Mononuclear cell (primary cell): ENCODE measurements around the gene TMEM203. TPM values are rescaled to one million over a fixed set of nuclear protein-coding genes. Genes with fewer than 3 reads are reported as not detected.

Experiments
- H3K27me3 ChIP-seq: 2 replicates; pipeline ENCODE4 v1.6.0; 2011; ENCODE audit warnings: low read length, control low read depth; ENCODE audit not compliant: insufficient read depth
- H3K4me1 ChIP-seq: 2 replicates; pipeline ENCODE4 v1.5.1; 2011; ENCODE audit warnings: mild to moderate bottlenecking, low read length, control low read depth; ENCODE audit not compliant: insufficient read depth
- H3K4me3 ChIP-seq: 2 replicates; pipeline ENCODE4 v1.5.1; 2011; ENCODE audit warnings: mild to moderate bottlenecking, low read length, moderate library complexity
- H3K9me3 ChIP-seq: 2 replicates; pipeline ENCODE4 v1.5.1; 2011; ENCODE audit warnings: low read depth, mild to moderate bottlenecking, control low read depth, low read length
- total RNA-seq: library from RNA; depleted of rRNA; stranded (reverse); fragments of >200 nt; gene quantifications from one replicate; pipeline ENCODE4 v1.2.3, GENCODE V29; 2012

The TMEM203 gene
- total RNA-seq, 1 donor: 21.1 TPM

- H3K4me1 ChIP-seq: peaks cover 9% of the 10 kb centered on the region
Observed at GRCh38 chr9:137218212-137218753, 12.8 kb upstream of the TMEM203 start.

GRCh38 chr9:137217276-137218211 lies 12.1 kb upstream of the TMEM203 start:
- H3K4me3 ChIP-seq: no peak overlapping the region
- H3K4me1 ChIP-seq: peaks cover 3% of the 10 kb centered on the region
- H3K9me3 ChIP-seq: no peaks in the 10 kb centered on the region
- H3K27me3 ChIP-seq: no peaks in the 10 kb centered on the region

More at GRCh38 chr9:137218212-137218753, 12.8 kb upstream of the TMEM203 start:
- no peak overlapping the region for H3K4me3 ChIP-seq
- H3K27me3 ChIP-seq: no peaks in the 10 kb centered on the region
- H3K9me3 ChIP-seq: no peaks in the 10 kb centered on the region

DNA sequence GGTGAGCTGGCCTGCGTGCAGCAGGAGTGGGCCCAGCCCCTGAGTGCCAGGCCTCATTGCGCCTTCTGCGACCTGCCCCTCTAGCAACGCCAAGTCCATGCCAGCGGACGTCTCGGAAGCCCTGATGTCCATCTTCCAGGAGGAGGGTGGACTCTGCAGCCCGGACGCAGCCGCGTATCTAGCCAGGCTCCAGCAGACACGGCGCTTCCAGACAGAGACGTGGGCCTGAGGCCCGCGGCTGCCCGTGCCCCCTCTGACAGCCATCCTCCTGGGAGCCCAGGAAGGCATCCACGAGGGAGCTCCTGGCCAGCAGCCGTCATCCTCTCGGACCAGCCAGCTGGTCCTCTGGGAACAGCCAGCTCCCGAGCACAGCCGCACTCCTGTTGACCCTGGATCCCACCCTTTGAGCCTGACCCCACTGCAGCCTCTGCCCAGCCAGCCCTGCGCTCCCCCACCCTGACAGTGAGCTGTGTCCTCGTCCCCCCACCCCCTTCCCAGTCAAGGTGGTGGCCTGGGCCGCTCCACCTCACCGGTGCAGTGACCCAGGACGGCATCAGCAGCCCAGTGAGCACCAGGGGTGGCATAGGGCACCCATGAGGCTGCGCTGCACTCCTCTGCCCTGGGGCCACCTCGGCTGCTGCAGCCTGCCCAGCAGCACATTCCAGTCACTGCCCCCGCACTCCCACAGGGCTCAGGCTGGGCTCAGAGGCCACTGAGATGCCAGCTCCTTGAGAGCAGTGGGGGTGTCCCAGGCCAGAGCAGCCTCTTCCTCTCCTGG lies 10.9 kb upstream of the TMEM203 start:
- Histone ChIP-seq H3K4me3 (no peak overlapping the region), H3K27me3 (no peaks in the 10 kb centered on the region), H3K4me1 (no peaks in the 10 kb centered on the region), H3K9me3 (no peaks in the 10 kb centered on the region)

DNA sequence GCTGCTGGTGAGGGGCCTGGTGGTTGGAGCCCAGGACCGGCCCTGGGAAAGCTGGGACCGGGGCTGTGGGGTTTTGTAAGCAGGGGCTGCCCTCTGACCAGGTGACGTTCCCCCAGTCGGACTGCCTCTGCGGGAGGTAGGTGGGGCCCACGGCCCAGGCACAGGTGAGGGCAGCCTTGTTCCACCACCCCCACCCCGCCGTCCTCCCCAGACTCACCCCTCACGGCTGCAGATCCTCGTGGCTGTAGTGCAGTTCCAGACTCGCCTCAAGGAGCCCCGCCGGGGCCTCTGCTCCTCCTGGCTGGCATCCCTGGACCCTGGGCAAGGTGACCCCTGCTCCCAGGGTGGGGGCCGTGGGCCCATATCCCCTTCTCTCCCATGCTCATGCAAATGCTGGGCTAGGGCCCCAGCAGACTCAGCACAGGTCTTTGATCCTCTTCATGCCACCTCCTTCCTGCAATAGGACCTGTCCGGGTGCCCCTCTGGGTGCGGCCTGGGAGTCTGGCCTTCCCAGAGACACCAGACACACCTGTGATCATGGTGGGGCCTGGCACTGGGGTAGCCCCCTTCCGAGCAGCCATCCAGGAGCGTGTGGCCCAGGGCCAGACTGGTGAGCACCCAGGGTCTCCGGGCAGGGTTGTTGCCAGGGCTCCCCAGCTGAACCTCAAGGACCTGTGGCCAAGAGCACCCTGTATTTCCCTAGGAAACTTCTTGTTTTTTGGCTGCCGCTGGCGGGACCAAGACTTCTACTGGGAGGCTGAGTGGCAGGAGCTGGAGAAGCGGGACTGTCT lies 9.9 kb upstream of the TMEM203 start:
- H3K4me1 ChIP-seq: no peaks in the 10 kb centered on the region
- H3K9me3 ChIP-seq: no peaks in the 10 kb centered on the region
- no peaks in the 10 kb centered on the region for H3K27me3 ChIP-seq
- H3K4me3 ChIP-seq: no peak overlapping the region

DNA sequence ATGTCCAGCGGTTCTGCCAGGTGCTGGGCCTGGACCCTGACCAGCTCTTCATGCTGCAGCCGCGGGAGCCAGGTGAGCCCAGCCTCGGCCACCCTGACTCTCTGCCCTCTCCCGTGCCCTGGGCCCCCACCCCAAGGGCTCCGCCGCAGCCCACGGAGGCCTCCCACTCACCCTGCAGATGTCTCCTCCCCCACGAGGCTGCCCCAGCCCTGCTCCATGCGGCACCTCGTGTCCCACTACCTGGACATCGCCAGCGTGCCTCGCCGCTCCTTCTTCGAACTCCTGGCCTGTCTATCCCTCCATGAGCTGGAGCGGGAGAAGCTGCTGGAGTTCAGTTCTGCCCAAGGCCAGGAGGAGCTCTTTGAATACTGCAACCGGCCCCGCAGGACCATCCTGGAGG lies 9.2 kb upstream of the TMEM203 start:
- Histone ChIP-seq H3K4me3 (no peak overlapping the region), H3K27me3 (no peaks in the 10 kb centered on the region), H3K9me3 (no peaks in the 10 kb centered on the region), H3K4me1 (no peaks in the 10 kb centered on the region)

- Histone ChIP-seq H3K9me3 (no peaks in the 10 kb centered on the region), H3K4me3 (no peak overlapping the region), H3K27me3 (no peaks in the 10 kb centered on the region), H3K4me1 (no peaks in the 10 kb centered on the region)
Observed at GRCh38 chr9:137213160-137214060, 8.0 kb upstream of the TMEM203 start.

GRCh38 chr9:137212520-137212919 lies 7.1 kb upstream of the TMEM203 start:
- Histone ChIP-seq H3K4me3 (no peak overlapping the region), H3K27me3 (no peaks in the 10 kb centered on the region), H3K4me1 (no peaks in the 10 kb centered on the region), H3K9me3 (no peaks in the 10 kb centered on the region)

- Histone ChIP-seq H3K4me1 (peaks cover 5% of the 10 kb centered on the region), H3K9me3 (no peaks in the 10 kb centered on the region), H3K27me3 (no peaks in the 10 kb centered on the region), H3K4me3 (no peak overlapping the region)
Observed at GRCh38 chr9:137211532-137211931, 6.1 kb upstream of the TMEM203 start.

DNA sequence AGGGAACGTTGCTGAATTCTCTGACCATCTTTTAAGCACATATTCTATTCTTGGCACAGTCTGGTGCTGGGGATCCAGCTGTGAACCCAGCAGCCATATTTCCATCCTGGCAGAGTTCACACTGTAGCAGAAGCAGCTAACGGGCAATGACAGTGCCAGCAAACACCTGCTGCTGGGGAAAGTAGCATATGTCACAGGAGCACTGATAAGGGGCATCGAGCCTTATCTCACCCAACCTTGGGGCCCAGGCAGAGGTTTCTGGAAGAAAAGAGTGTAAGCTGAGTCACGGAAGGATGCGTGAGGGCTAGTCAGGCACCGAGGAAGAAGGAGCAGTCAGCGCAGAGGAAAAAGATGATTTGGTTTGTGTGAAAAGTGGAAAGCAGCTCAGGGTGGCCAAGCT lies 1.2 kb upstream of the TMEM203 start:
- no peaks in the 10 kb centered on the region for H3K9me3 ChIP-seq
- H3K4me1 ChIP-seq: peaks cover 38% of the 10 kb centered on the region
- H3K4me3 ChIP-seq: no peak overlapping the region

GRCh38 chr9:137204731-137205125 lies 720 bp downstream of the TMEM203 start:
- Histone ChIP-seq H3K27me3 (no peaks in the 10 kb centered on the region), H3K9me3 (no peaks in the 10 kb centered on the region), H3K4me1 (peaks cover 44% of the 10 kb centered on the region), H3K4me3 (peak overlapping the region; percentile 94)

More for the DNA sequence above, 1.2 kb upstream of the TMEM203 start:
- H3K27me3 ChIP-seq: no peaks in the 10 kb centered on the region

- no peaks in the 10 kb centered on the region for H3K9me3 ChIP-seq
- H3K27me3 ChIP-seq: no peaks in the 10 kb centered on the region
- peaks cover 57% of the 10 kb centered on the region for H3K4me1 ChIP-seq
- no peak overlapping the region for H3K4me3 ChIP-seq
Observed at GRCh38 chr9:137202966-137203365, 2.5 kb downstream of the TMEM203 start.

- H3K4me1 ChIP-seq: peaks cover 50% of the 10 kb centered on the region
- peak overlapping the region; percentile 57 for H3K4me3 ChIP-seq
- H3K9me3 ChIP-seq: no peaks in the 10 kb centered on the region
- H3K27me3 ChIP-seq: no peaks in the 10 kb centered on the region
Observed at GRCh38 chr9:137201205-137201868, 4.1 kb downstream of the TMEM203 start.
